HG03159 (cell line): Measurements from ENCODE around the gene LRCH2.
"Not testable (repeated sequence)": the region's sequence is repeated elsewhere in the genome, so short reads cannot be mapped to it uniquely, and the experiment has no call there.

Experiments used
- ATAC-seq: cut with Tn5 transposase; IDR thresholded peaks from one replicate; pipeline ENCODE4 v1.9.1; 2021; ENCODE audit warnings: mild to moderate bottlenecking, moderate library complexity; ENCODE audit not compliant: unreplicated experiment

LRCH2 gene

GRCh38 chrX:115209547-115209946 lies 24.3 kb downstream of the LRCH2 start:
- not testable (repeated sequence) for ATAC-seq

GRCh38 chrX:115204040-115204439 lies 29.9 kb downstream of the LRCH2 start:
- no peak for ATAC-seq

GRCh38 chrX:115192244-115192700 lies 41.6 kb downstream of the LRCH2 start:
- ATAC-seq = no peak

GRCh38 chrX:115191490-115192243 lies 42.2 kb downstream of the LRCH2 start:
- no peak for ATAC-seq

GRCh38 chrX:115190636-115191489 lies 43.0 kb downstream of the LRCH2 start:
- no peak for ATAC-seq

GRCh38 chrX:115189646-115190635 lies 44.0 kb downstream of the LRCH2 start:
- no peak for ATAC-seq

GRCh38 chrX:115189110-115189509 lies 44.8 kb downstream of the LRCH2 start, which contains the start of gene RBMXL3:
Gene RBMXL3, plus strand, starts transcription at chrX:115189410. Its CDS starts 32 bp downstream, at chrX:115189442.
- ATAC-seq = no peak

- ATAC-seq = no peak
Measured at GRCh38 chrX:115183980-115184379, 49.9 kb downstream of the LRCH2 start.

- no peak for ATAC-seq
Measured at GRCh38 chrX:115178473-115178872, 55.4 kb downstream of the LRCH2 start.

- no peak for ATAC-seq
Measured at GRCh38 chrX:115177932-115178331, 56.0 kb downstream of the LRCH2 start.

GRCh38 chrX:115174548-115174947 lies 59.3 kb downstream of the LRCH2 start:
- ATAC-seq = no peak

- ATAC-seq = no peak
Measured at GRCh38 chrX:115173181-115173580, 60.7 kb downstream of the LRCH2 start.

GRCh38 chrX:115147220-115147619 lies 86.7 kb downstream of the LRCH2 start:
- no peak for ATAC-seq

GRCh38 chrX:115142057-115142456 lies 91.8 kb downstream of the LRCH2 start:
- no peak for ATAC-seq

- no peak for ATAC-seq
Measured at GRCh38 chrX:115138040-115138439, 95.9 kb downstream of the LRCH2 start.

GRCh38 chrX:115134382-115134781 lies 99.5 kb downstream of the LRCH2 start:
- no peak for ATAC-seq

- no peak for ATAC-seq
Measured at GRCh38 chrX:115112411-115112810, 121.5 kb downstream of the LRCH2 start.

GRCh38 chrX:115098897-115099296 lies 135.0 kb downstream of the LRCH2 start:
- ATAC-seq = no peak

- no peak for ATAC-seq
Measured at GRCh38 chrX:115093191-115093590, 140.7 kb downstream of the LRCH2 start.

GRCh38 chrX:115089419-115089818 lies 144.5 kb downstream of the LRCH2 start:
- ATAC-seq = no peak

- ATAC-seq = no peak
Measured at GRCh38 chrX:115068896-115069295, 165.0 kb downstream of the LRCH2 start.
